Adrenal gland (tissue), 12 donors: Measurements from ENCODE around the gene IL34. TPM values are rescaled to one million over a fixed set of nuclear protein-coding genes. Genes with fewer than 3 reads are reported as not detected.
"Not testable (repeated sequence)": the region's sequence is repeated elsewhere in the genome, so short reads cannot be mapped to it uniquely, and the experiment has no call there.

ENCODE experiments used
- DNase-seq, 7 donors: peaks; one replicate each; pipeline ENCODE4 v3.0.0-alpha.2; 2019 to 2020
- H3K27ac ChIP-seq, 5 donors: fragments of 200-600 bp; sonication (generic) in 4 of 5; 1 replicate in 3 of 5; 2 replicates in 2 of 5; pipeline versions ENCODE4 v1.5.1 to v1.8.0; 2016 to 2020; ENCODE audit warnings: mild to moderate bottlenecking in 1 of 5
- H3K27me3 ChIP-seq: fragments of 200-600 bp; 2 replicates; pipeline ENCODE4 v1.8.0; 2021
- H3K36me3 ChIP-seq, 2 donors: fragments of 200-600 bp; replicated peaks in 1 of 2; 1 replicate in 1 of 2; 2 replicates in 1 of 2; pipeline versions ENCODE4 v1.5.1 to v1.8.0; 2018 to 2022
- H3K4me1 ChIP-seq, 2 donors: fragments of 200-600 bp; replicated peaks in 1 of 2; 1 replicate in 1 of 2; 2 replicates in 1 of 2; pipeline versions ENCODE4 v1.5.1 to v1.8.0; 2018 to 2021
- H3K4me3 ChIP-seq, 4 donors: fragments of 200-600 bp; sonication (generic) in 3 of 4; one replicate each; pipeline ENCODE4 v1.5.1; 2016 to 2018
- H3K9me3 ChIP-seq, 3 donors: fragments of 200-600 bp; sonication (generic) in 1 of 3; replicated peaks in 1 of 3; 1 replicate in 2 of 3; 2 replicates in 1 of 3; pipeline versions ENCODE4 v1.5.1 to v1.8.0; 2016 to 2021
- CTCF ChIP-seq, 6 experiments: fragments of 450-650 bp in 4 of 6; fragments of 200-600 bp in 2 of 6; sonication (generic) in 1 of 6; IDR thresholded peaks; 1 replicate in 5 of 6; 2 replicates in 1 of 6; pipeline versions ENCODE4 v1.5.1 to v1.8.0; 2016 to 2021; ENCODE audit warnings: antibody characterized with exemption in 6 of 6, mild to moderate bottlenecking in 2 of 6, moderate library complexity in 1 of 6
- POLR2A ChIP-seq, 2 donors: fragments of 450-650 bp; IDR thresholded peaks; one replicate each; pipeline ENCODE4 v1.6.1; 2017; ENCODE audit warnings: antibody characterized with exemption in 2 of 2, mild to moderate bottlenecking in 2 of 2, moderate library complexity in 1 of 2
- WGBS, 4 donors: extraction: QIAGEN DNeasy Blood & Tissue Kit in 2 of 4; methylation state at CpG; one replicate each; pipeline versions ENCODE4 v1.1.5 to v1.1.7; 2013 to 2017; 5-methylcytosine and 5-hydroxymethylcytosine counted together
- intact Hi-C, 2 donors: fragments of 100-400 bp; cut with DNase I; formaldehyde crosslinking; loops; one replicate each; pipeline versions ENCODE4 v1.14.1 to v1.15.0; 2022 to 2023
- polyA plus RNA-seq, 3 donors: library from polyadenylated mRNA; stranded (reverse); fragments of 200-250 nt in 2 of 3; fragments of 350-450 nt in 1 of 3; fragmentation: Illumina TruSeq in 1 of 3; extraction: RNeasy Lipid Tissue Mini Kit (QIAGEN cat#74804) in 1 of 3; gene quantifications; one replicate each; pipeline ENCODE4 v1.2.3, GENCODE V29; 2013 to 2014
- total RNA-seq, 9 donors: library from RNA; depleted of rRNA in 4 of 9; stranded (reverse); fragments of >200 nt in 4 of 9; fragments of 120-200 nt in 1 of 9; fragmentation: NEBNext Ultra II Directional in 1 of 9; extraction: Animal tissue kit (Norgen Biotek cat#: 25700) in 1 of 9; gene quantifications; one replicate each; pipeline versions ENCODE4 v1.1.0 to v1.2.4, GENCODE V29; 2013 to 2023
- donor health status: healthy with polysubstance abuse.
- donor health status: Bipolar disorder and iron deficiency.
- donor health status: DM: yes; HTN: yes; CAD: no.
- donor health status: DM: no; HTN: no; CAD: no.
- donor health status: DM: no; HTN: no; CAD: no.
- donor health status: DM: yes; HTN: yes; CAD: no.

The IL34 gene
- total and polyA plus RNA-seq, 12 donors = 1.2 to 62.9 (median 35.7) TPM

- no peaks in the 10 kb centered on the region for H3K9me3 ChIP-seq
- peak in 1 of 7 donors; percentile 15 for DNase-seq
- H3K4me3 ChIP-seq = no peak overlapping the region
- no peak for TF ChIP-seq CTCF (IDR thresholded peaks at IDR 0.05)
- TF ChIP-seq POLR2A (IDR thresholded peaks at IDR 0.05) = no peak
- H3K4me1 ChIP-seq = no peaks in the 10 kb centered on the region
- peaks cover 0 to 80% of the 10 kb centered on the region in 2 donors for H3K36me3 ChIP-seq
- no peaks in the 10 kb centered on the region for H3K27me3 ChIP-seq
- 84 to 87% (median 85%) methylated on average over 22 of the region's 22 CpGs for WGBS, 4 donors
- intact Hi-C loops = no loop called here
- no peak overlapping the region for H3K27ac ChIP-seq
Measured at GRCh38 chr16:70665806-70666735, 19.7 kb downstream of the IL34 start.

DNA sequence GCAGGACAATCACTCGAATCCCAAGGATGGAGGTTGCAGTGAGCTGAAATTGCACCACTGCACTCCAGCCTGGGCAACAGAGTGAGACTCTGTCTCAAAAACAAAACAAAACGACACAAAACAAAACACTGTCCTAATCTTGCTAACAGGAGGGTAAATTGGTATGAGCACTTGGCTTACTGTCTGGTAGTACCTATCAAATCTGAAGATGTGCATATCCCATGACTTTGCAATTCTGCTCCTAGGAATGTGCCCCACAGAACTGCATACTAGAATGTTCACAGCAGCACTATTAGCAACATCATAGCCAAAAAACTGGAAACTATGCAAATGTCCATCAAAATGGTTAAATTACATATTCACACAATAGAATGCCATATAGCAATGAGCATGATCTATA is 23.8 kb downstream of the IL34 start:
- Histone ChIP-seq H3K9me3 (no peaks in the 10 kb centered on the region), H3K4me1 (no peaks in the 10 kb centered on the region), H3K36me3 (peaks cover 0 to 89% of the 10 kb centered on the region in 2 donors), H3K27ac (no peak overlapping the region), H3K4me3 (no peak overlapping the region), H3K27me3 (no peaks in the 10 kb centered on the region)
- no peak for DNase-seq
- intact Hi-C loops = no loop called here
- 85 to 98% (median 94%) methylated on average over 2 of the region's 2 CpGs for WGBS, 4 donors
- TF ChIP-seq POLR2A (IDR thresholded peaks at IDR 0.05) (no peak), CTCF (IDR thresholded peaks at IDR 0.05) (no peak)

DNA sequence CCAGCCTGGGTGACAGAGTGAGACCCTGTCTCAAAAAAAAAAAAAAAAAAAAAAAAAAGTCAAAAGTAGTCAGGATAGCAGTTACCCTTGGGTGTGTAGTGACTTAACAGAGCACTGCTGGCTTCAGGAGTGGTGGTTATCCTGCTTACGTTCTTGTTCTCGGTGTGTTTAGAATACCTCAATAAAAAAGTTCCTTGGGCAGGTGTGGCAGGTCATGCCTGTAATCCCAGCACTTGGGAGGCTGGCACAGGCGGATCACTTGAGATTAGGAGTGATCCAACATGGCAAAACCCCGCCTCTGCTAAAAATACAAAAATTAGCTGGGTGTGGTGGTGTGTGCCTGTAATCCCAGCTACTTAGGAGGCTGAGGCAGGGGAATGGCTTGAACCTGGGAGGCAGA is 24.6 kb downstream of the IL34 start:
- H3K9me3 ChIP-seq, H3K27ac ChIP-seq, H3K4me3 ChIP-seq, H3K4me1 ChIP-seq, intact Hi-C loops, H3K27me3 ChIP-seq: not testable (repeated sequence)
- DNase-seq = peak in 2 of 7 donors; percentile 3 to 6
- peaks cover 0 to 89% of the 10 kb centered on the region in 2 donors for H3K36me3 ChIP-seq
- 91 to 98% (median 96%) methylated on average over 4 of the region's 4 CpGs for WGBS, 4 donors

DNA sequence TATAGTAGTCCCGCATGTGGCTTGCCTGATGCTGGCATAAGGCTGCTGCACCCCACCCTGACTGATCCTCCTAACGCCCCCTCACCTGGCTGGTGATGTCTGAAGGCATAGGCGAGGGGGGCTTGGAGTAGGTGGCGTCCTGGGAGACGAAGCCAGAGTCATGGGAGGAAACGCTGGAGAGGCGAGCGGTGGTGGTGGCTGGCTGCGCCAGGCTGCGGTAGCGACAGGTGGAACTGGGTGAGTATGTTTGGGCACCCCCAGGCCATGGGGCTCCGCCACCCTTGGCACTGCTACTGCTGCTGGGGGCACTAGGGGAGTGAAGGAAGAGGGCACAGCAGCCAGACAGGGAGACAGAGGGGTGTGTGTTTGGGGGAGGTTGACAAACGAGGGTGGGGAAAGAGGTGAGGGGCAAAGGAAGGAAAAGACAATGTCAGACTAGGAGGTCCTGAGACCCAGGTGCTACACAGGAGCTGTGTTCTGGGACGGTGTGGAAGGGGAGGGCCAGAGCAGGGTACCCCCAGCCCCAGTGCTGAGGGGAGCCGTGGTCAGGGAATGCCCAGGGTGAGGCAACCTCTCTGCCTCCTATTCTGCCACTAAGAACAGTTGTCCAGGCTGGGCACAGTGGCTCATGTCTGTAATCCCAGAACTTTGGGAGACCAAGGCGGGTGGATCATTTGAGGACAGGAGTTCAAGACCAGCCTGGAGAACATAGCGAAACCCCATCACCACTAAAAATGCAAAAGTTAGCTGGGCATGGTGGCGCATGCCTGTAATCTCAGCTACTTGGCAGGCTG is 28.1 kb downstream of the IL34 start:
- H3K27me3 ChIP-seq = no peaks in the 10 kb centered on the region
- H3K27ac ChIP-seq = no peak overlapping the region
- H3K4me3 ChIP-seq = no peak overlapping the region
- H3K4me1 ChIP-seq = no peaks in the 10 kb centered on the region
- peak in 1 of 7 donors; percentile 15 for DNase-seq
- intact Hi-C loops = no loop called here
- H3K9me3 ChIP-seq = no peaks in the 10 kb centered on the region
- WGBS, 4 donors = 91 to 95% (median 93%) methylated on average over 18 of the region's 18 CpGs
- H3K36me3 ChIP-seq = peaks cover 0 to 93% of the 10 kb centered on the region in 2 donors
- TF ChIP-seq CTCF (IDR thresholded peaks at IDR 0.05) (no peak), POLR2A (IDR thresholded peaks at IDR 0.05) (no peak)
